Brain microvascular endothelial cell (primary cell): Measurements from ENCODE around the gene GNPDA1.

ENCODE experiments used
- DNase-seq: peaks from one replicate; pipeline ENCODE4 v3.0.0-alpha.2; 2020
- H3K27ac ChIP-seq: fragments of 250-450 bp; sonication (Bioruptor Pico); 2 replicates; pipeline ENCODE4 v1.5.1; 2020; ENCODE audit warnings: mild to moderate bottlenecking, moderate library complexity
- H3K27me3 ChIP-seq: fragments of 250-450 bp; sonication (Bioruptor Pico); replicated peaks from 2 replicates; pipeline ENCODE4 v1.5.1; 2020; ENCODE audit warnings: mild to moderate bottlenecking
- H3K36me3 ChIP-seq: fragments of 250-450 bp; sonication (Bioruptor Pico); replicated peaks from 2 replicates; pipeline ENCODE4 v1.5.1; 2020; ENCODE audit warnings: mild to moderate bottlenecking
- H3K4me3 ChIP-seq: 2 replicates; pipeline ENCODE4 v1.5.1; 2011; ENCODE audit warnings: low read depth, mild to moderate bottlenecking, control low read depth, low read length, moderate library complexity
- CTCF ChIP-seq: IDR thresholded peaks from 2 replicates; pipeline ENCODE4 v1.5.1; 2011; ENCODE audit warnings: low read depth, mild to moderate bottlenecking, moderate library complexity, low read length, control low read depth, inconsistent platforms; ENCODE audit errors: missing control alignments
- in situ Hi-C: cut with HindIII; loops from 2 replicates; pipeline ENCODE4 v1.10.0; 2017; ENCODE audit warnings: low sequenced_read_pairs, low pct_ligation_motif_present

Gene GNPDA1

GRCh38 chr5:142012792-142013388, at the start of gene GNPDA1:
Gene GNPDA1, minus strand, starts transcription at chr5:142013027. Its CDS starts 992 bp downstream, at chr5:142012035.
- in situ Hi-C loops = no loop called here
- peak within 1 kb of the TSS; percentile 51 for H3K27ac ChIP-seq
- peak; percentile 53 for DNase-seq
- H3K27me3 ChIP-seq = no peaks in the 10 kb centered on the region
- H3K4me3 ChIP-seq = peak within 1 kb of the TSS; percentile 79
- no peak for TF ChIP-seq CTCF
- no peaks in the 10 kb centered on the region for H3K36me3 ChIP-seq

GRCh38 chr5:142059304-142059940, 46.6 kb upstream of the GNPDA1 start:
- Histone ChIP-seq H3K4me3 (no peak overlapping the region), H3K27ac (no peak overlapping the region), H3K36me3 (no peaks in the 10 kb centered on the region), H3K27me3 (no peaks in the 10 kb centered on the region)
- peak; percentile 19 for TF ChIP-seq CTCF
- DNase-seq = no peak
- in situ Hi-C loops = no loop called here

GRCh38 chr5:142057697-142058056, 44.9 kb upstream of the GNPDA1 start:
- H3K36me3 ChIP-seq = no peaks in the 10 kb centered on the region
- no peak overlapping the region for H3K27ac ChIP-seq
- DNase-seq = no peak
- in situ Hi-C loops = no loop called here
- no peak for TF ChIP-seq CTCF
- no peak overlapping the region for H3K4me3 ChIP-seq
- no peaks in the 10 kb centered on the region for H3K27me3 ChIP-seq

GRCh38 chr5:142056816-142057696, 44.2 kb upstream of the GNPDA1 start:
- Histone ChIP-seq H3K36me3 (no peaks in the 10 kb centered on the region), H3K27ac (no peak overlapping the region), H3K4me3 (no peak overlapping the region), H3K27me3 (no peaks in the 10 kb centered on the region)
- DNase-seq = no peak
- TF ChIP-seq CTCF = no peak
- in situ Hi-C loops = no loop called here

GRCh38 chr5:142055301-142055700, 42.5 kb upstream of the GNPDA1 start:
- in situ Hi-C loops = no loop called here

More at GRCh38 chr5:142055301-142055700, 42.5 kb upstream of the GNPDA1 start:
- H3K27ac ChIP-seq = no peak overlapping the region
- no peak for DNase-seq
- H3K36me3 ChIP-seq = no peaks in the 10 kb centered on the region
- TF ChIP-seq CTCF = no peak
- H3K27me3 ChIP-seq = no peaks in the 10 kb centered on the region
- no peak overlapping the region for H3K4me3 ChIP-seq
